Heart right ventricle (tissue), 16 donors: ENCODE results near the gene TTLL11. TPM values are rescaled to one million over a fixed set of nuclear protein-coding genes. Genes with fewer than 3 reads are reported as not detected.
A peak's percentile ranks its signal among the peaks of the same experiment; 100 is the strongest.
"Not testable (repeated sequence)": the region's sequence is repeated elsewhere in the genome, so short reads cannot be mapped to it uniquely, and the experiment has no call there.

Source experiments
- ATAC-seq, 8 donors: fragments of 200-7000 bp; cut with Tn5 transposase; one replicate each; pipeline ENCODE4 v1.9.1; 2020; ENCODE audit warnings: mild to moderate bottlenecking in 8 of 8, moderate library complexity in 8 of 8, moderate number of reproducible peaks in 1 of 8
- DNase-seq, 2 donors: peaks; one replicate each; pipeline ENCODE4 v3.0.0-alpha.2; 2020
- H3K27ac ChIP-seq, 10 donors: fragments of 200-600 bp; sonication (generic) in 2 of 10; one replicate each; pipeline versions ENCODE4 v1.5.0 to v1.8.0; 2020 to 2022; ENCODE audit warnings: mild to moderate bottlenecking in 3 of 10
- H3K27me3 ChIP-seq, 7 donors: fragments of 200-600 bp; one replicate each; pipeline ENCODE4 v1.8.0; 2021 to 2022; ENCODE audit warnings: mild to moderate bottlenecking in 2 of 7
- H3K36me3 ChIP-seq, 9 donors: fragments of 200-600 bp; sonication (generic) in 1 of 9; one replicate each; pipeline versions ENCODE4 v1.5.0 to v1.8.0; 2020 to 2022; ENCODE audit warnings: mild to moderate bottlenecking in 2 of 9
- H3K4me1 ChIP-seq, 9 donors: fragments of 200-600 bp; sonication (generic) in 1 of 9; one replicate each; pipeline versions ENCODE4 v1.5.0 to v1.8.0; 2020 to 2022; ENCODE audit warnings: mild to moderate bottlenecking in 4 of 9
- H3K4me3 ChIP-seq, 10 donors: fragments of 200-600 bp; sonication (generic) in 2 of 10; one replicate each; pipeline versions ENCODE4 v1.5.0 to v1.8.0; 2020 to 2022; ENCODE audit warnings: mild to moderate bottlenecking in 7 of 10, moderate library complexity in 2 of 10
- H3K9me3 ChIP-seq, 11 donors: fragments of 200-600 bp in 10 of 11; sonication (generic) in 2 of 11; one replicate each; pipeline versions ENCODE4 v1.5.0 to v1.8.0; 2013 to 2022; ENCODE audit warnings: mild to moderate bottlenecking in 2 of 11, control low read depth in 1 of 11, moderate library complexity in 1 of 11
- CTCF ChIP-seq, 9 donors: fragments of 200-600 bp; sonication (generic) in 2 of 9; IDR thresholded peaks; one replicate each; pipeline versions ENCODE4 v1.5.0 to v1.8.0; 2021 to 2022; ENCODE audit warnings: antibody characterized with exemption in 9 of 9, mild to moderate bottlenecking in 5 of 9, moderate library complexity in 1 of 9
- WGBS, 2 donors: extraction: QIAGEN DNeasy Blood & Tissue Kit; methylation state at CpG; one replicate each; pipeline ENCODE4 v1.1.7; 2013; ENCODE audit warnings: inconsistent platforms in 1 of 2; 5-methylcytosine and 5-hydroxymethylcytosine counted together
- intact Hi-C, 10 donors: fragments of 100-400 bp; cut with DNase I; formaldehyde crosslinking; loops; one replicate each; pipeline versions ENCODE4 v1.11.1 to v1.14.2; 2022
- polyA plus RNA-seq, 2 donors: library from polyadenylated mRNA; stranded (reverse); fragments of 200-250 nt; gene quantifications; one replicate each; pipeline ENCODE4 v1.2.3, GENCODE V29; 2013
- total RNA-seq, 10 donors: library from RNA; stranded (reverse); fragmentation: NEBNext Ultra II Directional in 3 of 10; extraction: Animal tissue kit (Norgen Biotek cat#: 25700) in 3 of 10; gene quantifications; one replicate each; pipeline versions ENCODE4 v1.2.1 to v1.2.4, GENCODE V29; 2021 to 2023
- donor health status: Arrhythmogenic right ventricular cardiomyopathy.
- donor health status: ischemic (EF 13 %, LVEDD 7.1; RV severe dilation, severe dysfunction).
- donor health status: healthy with polysubstance abuse.
- donor health status: DM: no; HTN: yes; CAD: no.
- donor health status: DM: no; HTN: no; CAD: no.
- donor health status: ischemic (EF 25% LVEDD 6.9; RV normal size, moderate dysfunction).
- donor health status: ischemic (EF 25% LVEDD 5.7; RV mildly dilated, moderate dysfunction).
- donor health status: healthy.
- donor health status: DM: yes; HTN: yes; CAD: no.
- donor health status: Ischemic cardiomyopathy.
- donor health status: ischemic (EF 35%, LVEDD 5.7; RV mildly dilated, moderate dysfunction).
- donor health status: nonischemic (EF 11% LVEDD 7.7; RV severe dilation, severe dysfunction).
- donor health status: DM: yes; HTN: yes; CAD: no.
- donor health status: PGD.
- donor health status: ischemic (EF 29% LVEDD 5.4; RV normal size, mild dysfunction).
- donor health status: nonischemic (EF 23%, LVEDD 6.1; RV moderate dilation, normal function).

Gene TTLL11
- total and polyA plus RNA-seq, 12 donors: 2.6 to 8.7 (median 5.8) TPM

- intact Hi-C loops: no loop called here
- Histone ChIP-seq H3K36me3 (no peaks in the 10 kb centered on the region), H3K4me3 (no peak overlapping the region), H3K27ac (peak overlapping the region; percentile 24 to 80 (median 70)), H3K9me3 (no peaks in the 10 kb centered on the region), H3K4me1 (peaks cover 4 to 34% (median 19%) of the 10 kb centered on the region in 9 donors), H3K27me3 (no peaks in the 10 kb centered on the region)
- DNase-seq (peak; percentile 23 to 42), ATAC-seq (peak; percentile 74 to 96 (median 82))
- TF ChIP-seq CTCF (IDR thresholded peaks at IDR 0.05): no peak
- 51 to 61% methylated on average over 9 of the region's 9 CpGs for WGBS, 2 donors
These were observed 91.5 kb downstream of the TTLL11 start for GRCh38 chr9:122001491-122002201.

GRCh38 chr9:122000526-122000925, 92.6 kb downstream of the TTLL11 start:
- H3K9me3 ChIP-seq, H3K36me3 ChIP-seq, ATAC-seq, H3K27ac ChIP-seq, H3K27me3 ChIP-seq, intact Hi-C loops, H3K4me3 ChIP-seq, DNase-seq: not testable (repeated sequence)
- WGBS, 2 donors: 79 to 88% methylated on average over 6 of the region's 6 CpGs
- H3K4me1 ChIP-seq: peaks cover 4 to 34% (median 19%) of the 10 kb centered on the region in 9 donors

GRCh38 chr9:121999556-121999955, 93.6 kb downstream of the TTLL11 start:
- intact Hi-C loops: loop anchor here in 1 of 10 donors (10.0 kb wide), 1 partner anchor 135 kb away; no protein-coding TSS in a partner anchor
- ATAC-seq (no peak), DNase-seq (no peak)
- TF ChIP-seq CTCF (IDR thresholded peaks at IDR 0.05): no peak
- WGBS, 2 donors: 94 to 99% methylated on average over 3 of the region's 3 CpGs
- Histone ChIP-seq H3K36me3 (no peaks in the 10 kb centered on the region), H3K4me1 (peaks cover 4 to 34% (median 19%) of the 10 kb centered on the region in 9 donors), H3K27me3 (no peaks in the 10 kb centered on the region), H3K27ac (no peak overlapping the region), H3K4me3 (no peak overlapping the region), H3K9me3 (no peaks in the 10 kb centered on the region)

- DNase-seq: no peak
- WGBS, 2 donors: 95 to 96% methylated on average over 7 of the region's 7 CpGs
These were observed 94.5 kb downstream of the TTLL11 start for GRCh38 chr9:121998513-121999049.

More at GRCh38 chr9:121998513-121999049, 94.5 kb downstream of the TTLL11 start:
- H3K27me3 ChIP-seq: no peaks in the 10 kb centered on the region
- TF ChIP-seq CTCF (IDR thresholded peaks at IDR 0.05): no peak
- ATAC-seq: no peak
- H3K4me1 ChIP-seq: peaks cover 4 to 34% (median 19%) of the 10 kb centered on the region in 9 donors
- no peaks in the 10 kb centered on the region for H3K9me3 ChIP-seq
- no peaks in the 10 kb centered on the region for H3K36me3 ChIP-seq
- H3K27ac ChIP-seq: no peak overlapping the region
- intact Hi-C loops: loop anchor here in 1 of 10 donors (10.0 kb wide), 1 partner anchor 134 kb away; no protein-coding TSS in a partner anchor
- no peak overlapping the region for H3K4me3 ChIP-seq
